GM18511 (cell line): Measurements from ENCODE around the gene PKD1L1.
"Not testable (repeated sequence)": the region's sequence is repeated elsewhere in the genome, so short reads cannot be mapped to it uniquely, and the experiment has no call there.

ENCODE experiments used
- ATAC-seq: cut with Tn5 transposase; IDR thresholded peaks from one replicate; pipeline ENCODE4 v1.9.1; 2021; ENCODE audit warnings: mild to moderate bottlenecking, moderate library complexity; ENCODE audit not compliant: unreplicated experiment

PKD1L1 gene

GRCh38 chr7:47775238-47775637 lies 173.0 kb downstream of the PKD1L1 start:
- no peak for ATAC-seq

- ATAC-seq, result no peak
Measured at GRCh38 chr7:47772492-47772891, 175.8 kb downstream of the PKD1L1 start.

DNA sequence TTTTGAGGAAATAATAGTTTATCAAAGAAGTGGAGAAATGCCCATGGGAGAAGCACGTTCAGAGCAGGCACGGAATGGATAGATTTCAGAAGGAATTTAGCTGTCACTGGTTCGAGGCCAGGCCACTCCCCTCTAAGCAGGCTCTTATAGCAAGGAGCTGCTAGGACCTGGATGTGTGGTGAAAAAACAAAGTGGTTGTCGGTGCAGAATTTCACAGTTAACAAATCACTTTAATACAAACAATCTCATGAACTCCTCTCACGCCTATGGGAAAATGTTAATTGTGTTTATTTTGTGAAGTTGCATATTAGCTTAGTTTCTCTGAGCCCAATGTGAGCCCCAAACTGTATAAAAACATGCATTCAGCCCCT lies 176.3 kb downstream of the PKD1L1 start:
- ATAC-seq, result no peak

DNA sequence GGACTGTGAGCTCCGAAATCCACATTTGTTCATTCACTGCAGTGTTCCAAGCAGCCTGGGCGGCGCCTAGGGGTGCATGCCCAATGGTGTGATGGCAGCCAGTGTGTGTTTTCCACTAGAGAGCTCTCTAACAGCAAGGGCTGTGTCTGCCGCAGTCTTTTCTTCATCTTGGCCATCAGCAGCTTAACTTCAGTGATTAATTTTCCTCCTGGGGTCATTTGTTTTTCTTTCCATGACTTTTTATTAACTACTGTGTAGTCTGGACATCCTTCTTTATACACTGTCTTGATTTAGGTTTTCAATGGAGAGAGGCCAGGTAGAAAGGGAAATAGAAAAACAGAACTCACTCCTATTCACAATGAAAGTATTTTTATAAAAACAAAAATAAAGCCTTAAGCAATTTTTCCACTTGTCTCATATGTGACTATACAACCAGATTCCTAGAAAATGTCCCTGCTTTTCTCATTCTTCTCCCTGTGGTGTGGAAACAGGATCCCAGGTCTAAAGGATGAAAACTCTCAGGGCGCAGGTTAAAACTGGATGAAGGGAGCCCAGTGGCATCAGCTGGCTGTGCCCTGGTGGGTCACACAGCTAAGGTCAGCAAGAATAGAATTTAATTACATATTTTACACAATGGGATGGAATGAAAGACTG lies 176.8 kb downstream of the PKD1L1 start:
- ATAC-seq, result no peak

DNA sequence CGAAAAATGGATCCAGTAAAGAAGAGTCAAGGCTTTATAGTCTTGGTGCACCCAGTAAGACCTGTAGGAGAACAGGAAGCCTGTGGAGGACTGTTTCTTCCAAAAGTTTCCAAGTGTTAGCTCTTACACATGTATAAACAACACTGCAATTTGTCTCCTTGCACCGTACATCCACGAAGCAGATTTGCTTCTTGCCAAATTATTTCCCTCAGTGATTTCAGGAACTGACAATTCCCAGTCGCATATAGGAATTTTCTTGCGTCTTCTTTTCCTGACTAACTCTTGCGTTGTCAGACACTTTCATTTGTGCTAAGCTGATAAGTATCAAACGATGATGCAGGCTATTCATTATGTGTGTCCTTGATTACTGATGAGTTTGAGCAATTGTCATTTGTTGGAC lies 182.1 kb downstream of the PKD1L1 start:
- ATAC-seq, result no peak

DNA sequence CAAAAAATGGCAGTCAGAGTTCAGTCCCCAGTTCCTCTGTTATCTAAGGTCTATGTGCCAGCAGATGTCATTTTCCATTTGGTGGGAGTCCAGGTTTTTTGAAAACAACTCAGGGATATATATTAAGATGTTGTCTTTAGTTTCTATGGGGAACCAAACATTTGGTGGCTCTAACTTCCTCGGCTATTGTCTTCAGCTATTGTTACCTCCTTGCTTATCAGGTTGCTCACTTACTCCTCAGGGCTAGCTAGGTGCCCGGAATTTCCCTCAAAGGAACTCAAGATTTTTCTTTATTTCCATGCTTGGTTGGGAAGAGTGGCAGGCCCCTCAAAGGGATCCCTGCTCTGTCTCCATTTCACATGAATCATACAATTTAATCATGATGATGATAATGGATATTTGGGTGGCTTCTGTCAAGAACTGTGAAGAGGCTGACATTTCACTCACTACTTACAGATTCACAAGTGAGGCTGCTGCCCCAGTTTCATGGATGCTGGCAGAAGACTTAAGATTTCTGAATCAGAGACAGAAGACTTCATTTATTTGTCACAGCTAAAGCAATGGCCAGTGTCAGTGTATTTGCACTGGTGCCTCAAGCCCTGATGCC lies 182.8 kb downstream of the PKD1L1 start:
- ATAC-seq, result no peak

GRCh38 chr7:47764746-47765145 lies 183.5 kb downstream of the PKD1L1 start:
- ATAC-seq, result no peak

GRCh38 chr7:47763063-47763974 lies 184.9 kb downstream of the PKD1L1 start:
- no peak for ATAC-seq

- no peak for ATAC-seq
Measured at GRCh38 chr7:47762746-47763062, 185.6 kb downstream of the PKD1L1 start.

DNA sequence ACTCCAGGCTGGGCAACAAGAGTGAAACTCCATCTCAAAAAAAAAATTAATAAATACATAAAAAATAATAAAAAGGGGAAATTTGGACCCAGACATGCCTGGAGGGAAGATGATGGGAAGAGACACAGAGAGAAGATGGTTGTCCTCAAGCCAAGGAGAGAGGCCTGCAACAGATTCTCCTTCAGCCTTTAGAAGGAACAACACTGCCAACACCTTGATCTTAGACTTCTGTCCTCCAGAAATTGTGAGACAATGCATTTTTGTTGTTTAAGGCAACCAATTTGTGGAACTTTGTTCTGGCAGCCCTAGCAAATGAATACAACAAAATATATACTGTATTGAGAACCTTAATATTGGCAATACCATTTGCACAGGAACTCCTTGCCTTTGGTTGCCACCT lies 186.1 kb downstream of the PKD1L1 start:
- no peak for ATAC-seq

DNA sequence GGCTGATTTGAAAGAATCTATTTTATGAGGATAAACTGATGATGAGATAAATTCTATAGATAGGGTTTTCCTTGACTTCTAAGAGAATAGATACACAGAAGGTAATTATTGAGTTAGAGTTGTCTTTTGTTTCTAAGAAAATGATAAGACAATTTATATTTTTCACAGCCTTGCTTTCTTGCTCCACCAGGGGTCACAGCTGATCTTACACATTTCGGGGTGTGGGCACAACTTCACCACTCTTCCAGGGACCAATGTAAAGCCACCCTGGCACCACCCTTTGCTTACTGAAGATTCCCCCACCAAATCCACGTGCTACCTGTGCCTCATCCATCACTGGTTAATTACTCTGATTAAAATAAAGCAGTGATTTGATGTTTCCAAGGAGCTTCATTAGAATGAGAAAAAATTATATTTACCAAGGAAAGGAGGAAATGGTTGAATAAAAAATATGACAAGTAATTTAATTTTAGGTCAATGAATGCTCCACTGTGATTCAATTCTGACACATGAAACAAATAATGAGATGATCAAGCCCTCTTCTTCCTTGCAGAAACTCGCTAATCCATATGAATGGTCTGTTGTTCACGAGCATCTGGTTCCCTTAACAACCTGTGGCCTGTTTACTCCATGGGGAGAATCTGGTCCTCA lies 189.1 kb downstream of the PKD1L1 start:
- no peak for ATAC-seq

DNA sequence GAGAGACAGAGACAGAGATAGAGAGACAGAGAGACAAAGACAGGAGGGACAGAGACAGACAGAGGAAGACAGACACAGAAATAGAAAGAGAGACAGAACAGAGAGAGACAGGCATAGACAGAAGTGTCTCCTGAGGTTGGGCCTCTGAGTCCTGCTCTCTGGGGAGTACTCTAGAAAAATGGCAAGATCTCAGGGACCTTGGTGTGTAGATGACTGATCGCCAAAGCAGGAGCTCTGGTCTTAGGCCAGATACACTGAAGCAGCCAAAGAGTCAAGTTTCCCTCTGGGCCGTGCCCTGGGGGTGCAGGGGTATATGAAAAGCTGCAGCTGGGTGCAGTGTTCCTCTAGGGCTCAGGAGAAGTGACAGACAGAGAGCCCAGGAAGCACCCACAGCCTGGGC lies 189.7 kb downstream of the PKD1L1 start:
- no peak for ATAC-seq

- ATAC-seq, result no peak
Measured at GRCh38 chr7:47757921-47758411, 190.3 kb downstream of the PKD1L1 start.

- no peak for ATAC-seq
Measured at GRCh38 chr7:47756636-47757035, 191.6 kb downstream of the PKD1L1 start.

GRCh38 chr7:47755248-47755647 lies 193.0 kb downstream of the PKD1L1 start:
- ATAC-seq, result no peak

- not testable (repeated sequence) for ATAC-seq
Measured at GRCh38 chr7:47751724-47752123, 196.5 kb downstream of the PKD1L1 start.

DNA sequence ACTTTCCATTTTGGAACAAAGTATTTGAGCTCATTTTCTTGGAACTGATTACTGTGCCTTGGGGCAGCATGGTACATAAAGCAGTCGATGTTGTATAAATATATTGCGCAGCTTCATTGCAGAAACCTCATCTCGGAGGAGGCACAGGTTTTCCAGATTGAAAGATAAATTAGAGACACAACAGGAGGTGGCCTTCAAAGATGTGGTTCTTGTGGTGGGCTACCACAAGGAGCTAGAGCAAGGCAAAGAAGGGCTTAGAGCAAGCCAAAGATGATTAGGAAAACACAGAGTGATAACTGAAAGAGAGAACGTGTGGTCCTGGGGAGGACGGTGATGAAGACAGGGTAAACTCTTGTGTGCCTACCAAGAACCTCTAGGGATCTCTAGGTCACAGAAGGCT lies 197.2 kb downstream of the PKD1L1 start:
- ATAC-seq, result no peak

DNA sequence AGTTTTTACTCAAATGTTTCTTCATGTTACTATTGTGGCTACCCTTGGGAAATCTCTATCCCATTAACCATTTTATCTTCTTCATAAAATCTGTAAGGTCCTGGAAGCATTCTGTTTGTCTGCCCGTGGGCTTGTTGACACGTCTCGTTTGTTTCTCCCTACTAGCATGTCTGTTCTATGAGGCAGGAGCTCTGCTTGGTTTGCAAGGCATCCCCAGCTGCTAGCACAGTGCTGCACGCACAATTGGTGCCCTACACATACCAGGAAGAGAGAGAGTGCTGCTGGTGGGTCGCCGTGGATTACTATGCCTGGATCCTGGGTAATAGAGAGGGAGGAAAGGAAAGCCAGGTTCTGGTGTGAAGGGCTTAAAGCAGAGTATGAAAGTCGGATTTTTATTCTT lies 200.2 kb downstream of the PKD1L1 start:
- ATAC-seq, result no peak

GRCh38 chr7:47747160-47747559 lies 201.1 kb downstream of the PKD1L1 start:
- ATAC-seq, result no peak

DNA sequence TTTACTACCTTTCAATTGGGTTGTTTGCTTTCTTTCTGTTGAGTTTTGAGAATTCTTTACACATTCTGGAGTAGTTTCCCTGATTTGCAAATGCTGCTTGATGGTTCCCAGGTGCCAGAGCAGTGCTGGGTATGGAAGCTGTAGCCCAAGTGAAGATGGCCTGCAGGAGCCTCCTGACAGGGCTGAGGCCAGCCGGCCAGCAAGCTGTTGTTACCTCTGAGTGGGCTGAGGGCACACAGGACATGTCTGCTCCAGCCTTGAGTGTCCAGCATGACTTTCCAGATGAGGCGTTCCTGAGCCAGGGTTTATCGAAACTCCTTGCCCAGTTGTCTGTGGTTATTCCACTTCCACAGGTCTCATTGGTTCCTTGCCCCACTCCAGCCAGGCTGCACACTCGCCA lies 201.8 kb downstream of the PKD1L1 start:
- no peak for ATAC-seq

- ATAC-seq, result no peak
Measured at GRCh38 chr7:47744883-47745282, 203.4 kb downstream of the PKD1L1 start.
